GM21576 (cell line): Measurements from ENCODE around the gene C3orf20.

ENCODE experiments used
- ATAC-seq: cut with Tn5 transposase; IDR thresholded peaks from one replicate; pipeline ENCODE4 v1.9.1; 2021; ENCODE audit warnings: mild to moderate bottlenecking, moderate library complexity; ENCODE audit not compliant: unreplicated experiment

Gene C3orf20

DNA sequence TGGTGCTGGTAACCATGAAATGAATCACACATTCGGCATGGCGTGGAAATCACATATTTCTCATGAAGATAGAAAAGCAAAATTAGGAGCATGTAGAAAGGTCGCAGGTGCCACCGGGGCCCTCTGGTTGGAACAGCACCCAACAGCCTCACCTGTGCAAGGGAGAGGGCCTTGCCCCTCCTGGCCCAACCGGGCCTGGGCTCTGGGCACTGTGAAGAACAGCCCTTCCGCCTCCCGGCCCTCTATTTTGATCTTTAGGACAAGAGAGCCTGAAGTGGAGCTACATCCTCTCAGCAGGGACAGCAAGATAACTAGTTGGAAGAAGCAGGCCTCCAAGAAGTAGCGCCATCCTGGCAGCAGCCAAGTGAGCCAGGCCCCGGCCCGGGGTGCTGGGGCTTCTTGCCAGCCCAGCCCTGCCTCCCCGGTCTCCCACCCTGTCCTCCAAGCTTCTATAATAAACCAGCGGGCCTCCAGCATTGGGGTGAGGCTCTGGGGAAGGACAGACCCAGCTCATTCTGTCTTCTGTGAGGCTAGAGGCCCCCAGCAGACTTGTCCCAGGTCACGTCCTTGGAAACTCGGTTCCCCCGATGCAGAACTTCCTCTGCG is 97.7 kb downstream of the C3orf20 start:
- no peak for ATAC-seq

DNA sequence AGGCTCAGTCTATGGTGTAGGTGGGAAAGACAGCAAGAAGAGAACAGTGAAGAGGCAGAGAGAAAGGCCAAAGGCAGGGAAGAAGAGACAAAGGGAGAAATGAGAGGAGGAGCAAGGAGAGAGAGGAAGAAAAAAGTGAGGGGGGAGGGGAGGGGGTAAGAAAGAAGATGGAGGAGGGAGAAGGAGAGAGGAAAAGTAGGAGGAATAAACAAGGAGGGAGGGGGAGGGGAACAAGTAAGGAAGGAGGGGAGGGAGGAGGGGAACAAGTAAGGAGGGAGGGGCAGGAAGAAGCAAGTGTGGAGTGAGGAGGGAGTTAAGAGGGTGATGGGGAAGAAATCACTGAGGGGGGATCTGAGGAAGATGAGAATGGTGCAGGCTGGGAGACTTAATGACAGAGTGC is 98.3 kb downstream of the C3orf20 start:
- ATAC-seq, result no peak

DNA sequence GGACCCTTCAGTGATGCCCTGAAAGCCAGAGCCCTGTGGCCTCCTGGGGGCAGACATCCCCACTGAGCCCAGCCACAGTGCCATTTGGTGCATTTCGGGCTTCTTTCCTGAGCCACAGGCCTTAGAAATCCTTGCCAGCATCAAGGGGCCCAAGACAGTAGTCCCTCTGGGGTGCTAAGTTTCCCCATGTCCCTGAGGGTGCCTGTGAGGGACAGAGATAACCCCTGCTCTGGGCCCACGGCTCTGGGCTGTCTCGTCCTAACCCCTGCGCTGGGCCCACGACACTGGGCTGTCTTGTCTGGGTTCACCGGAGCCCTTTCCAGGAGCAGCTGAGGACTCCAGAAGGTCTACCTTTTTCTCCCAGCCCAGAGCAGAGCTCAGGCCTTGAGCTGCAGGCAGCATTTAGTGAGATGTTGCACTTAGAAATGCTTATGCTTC is 98.8 kb downstream of the C3orf20 start:
- ATAC-seq, result no peak

DNA sequence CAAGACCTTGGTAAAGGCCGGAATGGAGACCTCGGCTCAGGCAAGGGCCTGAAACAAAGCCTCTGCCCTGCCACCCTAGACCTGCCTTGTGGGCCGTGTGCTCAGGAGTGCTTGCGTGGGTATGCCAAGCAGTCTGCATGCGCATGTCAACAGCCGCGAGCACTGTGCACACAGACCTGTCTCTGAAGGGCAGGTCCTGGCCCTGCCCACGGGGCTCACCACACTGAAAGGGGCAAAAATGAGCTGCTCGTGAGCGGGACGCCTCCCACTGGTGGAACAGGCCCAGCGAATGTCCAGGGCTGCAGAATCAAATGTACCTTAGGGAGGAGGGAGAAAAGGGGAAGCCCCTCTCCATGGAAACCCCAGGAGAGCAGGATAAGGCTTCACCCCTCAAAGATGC is 99.5 kb downstream of the C3orf20 start:
- no peak for ATAC-seq

DNA sequence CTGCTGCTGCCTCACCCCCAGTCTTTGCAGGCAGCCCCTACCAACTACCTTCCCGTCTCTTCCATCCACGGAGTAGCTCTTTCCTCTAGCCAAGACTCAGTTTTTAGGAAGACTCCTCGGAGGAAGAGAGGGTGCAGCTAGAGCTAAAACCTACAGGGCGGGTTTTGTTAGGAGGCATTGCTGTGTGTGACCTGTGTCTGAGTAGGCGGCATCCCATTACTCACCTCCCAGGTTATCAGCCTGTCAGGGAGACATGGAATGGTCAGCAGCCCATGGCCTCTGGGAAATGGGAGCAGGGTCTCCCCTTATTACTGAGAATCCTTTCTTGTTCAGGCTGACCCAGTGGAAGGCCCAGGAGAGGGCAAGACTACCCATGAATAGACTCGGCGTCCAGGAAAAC is 100.1 kb downstream of the C3orf20 start:
- no peak for ATAC-seq

DNA sequence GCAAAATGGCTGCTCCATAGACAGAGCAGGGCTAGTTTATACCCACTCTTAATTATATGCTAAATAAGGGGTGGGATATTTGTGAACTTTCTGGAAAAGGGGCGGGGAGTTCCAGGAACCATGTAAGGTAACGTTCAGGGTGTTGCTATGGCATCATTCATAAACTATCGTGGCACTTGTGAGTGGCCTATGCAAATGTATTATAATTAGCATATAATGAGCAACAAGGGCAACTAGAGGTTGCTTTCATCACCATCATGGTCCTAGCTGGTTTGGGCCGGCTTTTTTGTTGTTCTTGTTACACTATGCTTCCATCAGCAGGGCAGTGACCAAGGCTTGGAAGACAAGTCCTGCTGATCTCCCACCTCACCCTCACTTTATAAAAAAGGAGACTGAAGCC is 100.6 kb downstream of the C3orf20 start:
- no peak for ATAC-seq

DNA sequence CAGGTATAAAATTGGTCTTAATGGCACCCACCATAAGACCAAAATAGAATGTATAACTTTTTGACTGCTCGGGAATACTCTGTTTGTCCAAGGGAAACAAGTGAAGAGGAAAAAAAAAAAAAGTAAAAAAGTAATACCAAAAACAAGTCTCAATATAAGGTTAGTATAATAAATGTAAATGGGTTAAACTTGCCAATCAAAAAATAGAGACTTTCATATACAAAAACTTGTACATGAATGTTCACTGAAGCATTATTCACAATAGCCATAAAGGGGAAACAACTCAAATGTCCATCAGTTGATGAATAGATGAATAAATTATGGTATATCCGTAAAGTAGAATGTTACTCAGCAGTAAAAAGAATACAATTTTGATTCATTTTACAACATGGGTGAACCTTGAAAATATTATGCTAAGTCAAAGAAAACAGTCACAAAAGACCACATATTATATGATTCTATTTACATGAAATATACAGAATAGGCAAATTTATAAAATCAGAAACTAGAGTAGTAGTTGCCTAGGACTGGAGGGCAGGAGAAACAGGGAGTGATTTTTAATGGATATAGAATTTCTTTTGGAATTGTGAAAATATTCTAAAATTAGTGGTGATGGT is 104.2 kb downstream of the C3orf20 start:
- no peak for ATAC-seq

DNA sequence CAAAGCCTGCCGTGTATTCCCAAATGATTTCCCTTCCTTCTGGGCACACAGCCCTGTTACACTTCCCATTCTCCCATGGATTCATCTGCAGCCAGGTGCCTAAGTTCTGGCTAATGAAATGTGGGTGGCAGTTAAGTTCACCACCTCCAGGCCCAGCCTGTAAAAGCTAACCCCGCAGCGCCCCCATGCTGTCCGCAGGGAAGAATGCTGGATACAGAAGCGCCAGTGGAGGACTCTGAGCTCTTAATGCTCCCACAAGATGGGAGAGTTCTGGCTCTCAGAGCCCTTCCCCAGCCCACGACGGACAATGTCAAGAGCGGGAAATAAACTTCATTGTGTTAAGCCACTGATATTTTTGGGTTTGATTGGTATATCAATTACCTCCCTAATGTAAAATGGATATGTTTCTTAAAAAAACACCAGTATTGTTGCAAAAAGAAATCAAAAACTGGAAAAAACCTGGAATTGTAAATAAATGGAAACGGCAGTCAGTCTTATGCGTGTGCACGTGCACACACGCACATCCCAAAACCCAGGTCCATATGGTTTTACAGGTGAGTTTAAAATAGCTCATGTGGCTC is 106.1 kb downstream of the C3orf20 start:
- ATAC-seq, result peak; percentile 90

DNA sequence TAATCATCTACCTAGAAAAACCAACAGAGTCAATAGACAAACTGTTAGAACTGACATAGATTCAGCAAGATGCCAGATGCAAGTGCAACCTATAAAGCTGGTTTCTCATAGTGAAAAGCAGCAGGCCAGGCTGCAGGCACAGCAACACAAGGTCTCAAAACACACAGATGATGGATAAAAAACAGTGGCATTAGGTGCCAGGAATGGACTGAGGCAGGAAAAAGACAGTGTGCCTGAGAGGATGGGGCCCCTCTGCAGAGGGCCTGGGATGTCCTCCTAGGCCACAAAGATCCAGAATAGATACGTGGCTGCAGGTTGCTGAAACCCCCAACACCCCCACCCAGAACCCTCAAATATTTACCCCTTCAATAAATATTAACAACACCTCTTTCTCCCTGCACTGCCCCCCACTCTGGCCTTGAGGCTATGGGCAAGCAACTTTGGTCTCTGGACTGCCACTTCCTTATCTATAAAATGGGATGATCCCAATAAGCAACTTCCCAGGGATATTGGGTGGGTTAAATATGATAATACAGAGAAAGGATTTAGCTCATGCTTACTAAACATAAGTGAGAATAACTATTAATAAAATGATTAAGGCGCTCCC is 108.6 kb downstream of the C3orf20 start:
- no peak for ATAC-seq

DNA sequence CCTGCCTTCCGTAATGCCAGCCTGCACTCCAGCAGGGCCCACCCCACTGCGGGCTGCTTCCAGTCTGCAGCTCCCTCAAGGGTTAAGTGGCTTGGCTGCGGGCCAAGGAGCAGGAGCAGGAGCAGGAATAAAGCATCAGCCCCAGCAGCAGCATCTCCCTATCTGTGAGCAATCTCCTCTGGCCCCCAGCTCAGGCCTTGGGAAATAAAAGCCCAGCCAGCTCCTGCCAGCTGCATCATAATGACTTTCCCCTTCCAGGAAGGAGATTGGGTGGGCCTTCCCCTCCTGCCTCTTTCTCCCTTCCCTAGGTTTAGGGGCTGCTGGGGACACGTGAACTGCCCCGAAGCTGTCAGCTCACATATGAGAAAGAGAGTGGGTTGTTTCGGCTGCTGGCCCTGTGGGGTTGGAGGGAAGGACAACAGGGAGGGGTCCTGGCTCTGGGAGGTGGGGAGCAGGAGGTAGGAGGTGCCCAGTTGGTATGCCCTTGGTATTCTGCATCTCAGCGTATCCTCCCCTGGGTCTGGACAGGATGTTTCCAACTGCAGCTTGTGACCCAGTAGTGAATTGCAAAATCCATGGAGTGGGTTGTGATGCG is 109.2 kb downstream of the C3orf20 start:
- no peak for ATAC-seq

DNA sequence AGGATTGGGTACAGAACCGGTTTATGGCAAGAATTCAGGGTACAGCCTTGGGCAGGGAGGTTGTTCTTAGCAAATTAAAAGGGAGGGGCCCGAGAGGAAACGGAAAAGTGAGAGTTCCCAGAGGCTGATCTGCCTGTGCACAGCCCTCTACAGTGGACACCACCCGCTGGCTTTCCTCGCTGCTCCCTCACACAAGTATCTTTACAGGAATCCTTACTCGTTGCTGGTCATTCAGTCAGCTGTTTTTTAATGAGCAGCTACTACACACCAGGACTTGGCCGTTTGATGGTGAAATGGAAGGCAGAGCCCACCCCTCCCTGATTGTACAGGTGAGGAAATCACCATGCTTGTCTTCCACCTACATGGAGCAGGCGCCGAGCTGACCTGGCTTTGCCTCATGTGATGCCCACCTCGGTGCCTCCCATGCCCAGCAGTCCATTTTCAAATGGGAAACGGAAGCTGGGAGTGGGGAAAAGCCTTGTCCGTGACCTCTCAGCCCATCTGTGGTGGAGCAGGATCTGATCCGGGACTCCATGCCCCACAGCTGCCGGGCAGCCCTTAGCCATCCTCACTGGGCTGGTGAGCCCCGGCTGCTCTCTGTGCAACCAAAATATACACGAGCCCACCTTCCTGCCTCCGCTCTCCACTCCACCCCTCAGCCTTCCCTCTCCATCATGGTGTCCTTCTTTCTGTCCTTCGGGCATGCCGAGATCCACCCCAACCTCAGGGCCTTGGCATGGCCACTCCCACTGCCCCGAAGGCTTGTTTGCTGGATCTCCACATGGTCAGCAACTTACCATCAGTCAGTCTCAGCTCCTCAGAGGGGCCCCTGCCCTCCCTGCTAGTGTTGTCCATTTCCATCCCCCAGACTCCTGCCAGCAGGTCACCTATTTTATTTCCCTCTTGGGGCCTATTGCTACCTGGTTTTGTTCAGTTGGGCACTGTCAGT is 110.5 kb downstream of the C3orf20 start:
- ATAC-seq, result no peak

DNA sequence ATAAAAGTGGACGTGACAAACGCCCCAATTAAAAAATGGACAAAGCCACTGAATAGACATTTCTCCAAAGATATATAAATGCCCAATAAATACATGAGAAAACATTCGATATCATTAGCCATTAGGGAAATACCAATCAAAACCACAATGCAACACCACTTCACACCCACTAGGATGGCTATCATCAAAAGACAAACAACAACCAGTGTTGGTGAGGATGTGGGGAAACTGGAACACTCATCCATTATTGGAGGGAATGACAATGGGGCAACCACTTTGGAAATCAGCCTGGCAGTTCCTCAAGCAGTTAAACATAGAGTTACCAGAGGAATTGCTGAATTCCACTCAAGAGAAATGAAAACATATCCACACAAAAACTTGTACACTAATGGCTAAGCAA is 111.4 kb downstream of the C3orf20 start:
- no peak for ATAC-seq

DNA sequence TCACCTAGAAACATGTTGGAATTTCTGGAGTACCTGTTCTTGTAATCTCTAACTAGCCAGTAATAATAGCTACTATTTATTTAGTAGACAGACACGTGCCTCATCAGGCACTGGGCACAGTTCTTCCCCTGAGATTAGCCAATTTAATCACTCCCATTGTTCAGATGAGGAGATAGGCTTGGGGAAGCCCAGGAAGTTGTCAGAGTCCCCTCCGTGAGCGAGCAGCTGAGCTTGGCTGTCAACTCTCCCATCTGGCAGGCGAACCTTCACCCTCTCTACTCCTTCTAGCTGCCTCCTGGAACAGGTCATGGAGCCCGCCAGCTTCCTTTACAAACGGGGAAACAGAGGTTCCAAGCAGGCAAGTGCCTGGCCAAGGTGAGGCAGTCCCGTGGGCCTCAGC is 112.7 kb downstream of the C3orf20 start:
- ATAC-seq, result no peak

DNA sequence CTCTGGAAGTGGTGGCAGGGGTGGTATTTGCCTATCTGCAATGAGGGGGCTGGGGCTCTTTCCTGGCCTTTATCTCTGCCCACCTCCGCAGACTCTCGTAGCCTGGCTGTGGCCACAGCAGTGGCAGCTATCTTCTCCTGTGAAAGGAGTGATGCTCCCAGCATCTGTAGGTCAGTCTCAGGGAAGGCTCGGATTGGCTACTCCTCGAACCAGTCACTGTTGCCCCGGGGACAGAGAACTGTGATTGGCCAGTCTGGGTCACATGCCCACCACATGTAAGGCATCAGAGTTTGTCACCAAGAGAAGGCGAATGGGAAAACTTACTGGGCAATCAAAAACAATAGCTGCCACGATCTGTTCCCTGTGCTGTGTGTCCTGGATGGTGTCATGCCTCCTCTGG is 113.7 kb downstream of the C3orf20 start:
- ATAC-seq, result no peak

DNA sequence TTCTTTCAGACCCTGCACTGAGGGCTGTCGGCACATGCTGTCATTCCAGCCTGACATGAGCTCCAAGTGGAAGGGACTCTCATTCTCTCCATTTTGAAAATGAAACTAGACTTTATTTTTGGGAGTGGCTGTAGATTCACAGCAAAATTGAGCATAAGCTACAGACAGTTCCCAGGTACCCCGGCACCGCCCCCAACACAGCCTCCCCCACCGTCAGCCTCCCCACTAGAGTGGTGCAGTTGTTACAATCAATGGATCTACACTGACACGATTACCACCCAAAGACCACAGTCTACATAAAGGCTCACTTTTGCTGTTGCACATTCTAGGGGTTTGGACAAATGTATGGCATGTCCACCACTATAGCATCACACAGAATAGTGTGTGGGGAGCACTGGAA is 114.3 kb downstream of the C3orf20 start:
- ATAC-seq, result no peak

DNA sequence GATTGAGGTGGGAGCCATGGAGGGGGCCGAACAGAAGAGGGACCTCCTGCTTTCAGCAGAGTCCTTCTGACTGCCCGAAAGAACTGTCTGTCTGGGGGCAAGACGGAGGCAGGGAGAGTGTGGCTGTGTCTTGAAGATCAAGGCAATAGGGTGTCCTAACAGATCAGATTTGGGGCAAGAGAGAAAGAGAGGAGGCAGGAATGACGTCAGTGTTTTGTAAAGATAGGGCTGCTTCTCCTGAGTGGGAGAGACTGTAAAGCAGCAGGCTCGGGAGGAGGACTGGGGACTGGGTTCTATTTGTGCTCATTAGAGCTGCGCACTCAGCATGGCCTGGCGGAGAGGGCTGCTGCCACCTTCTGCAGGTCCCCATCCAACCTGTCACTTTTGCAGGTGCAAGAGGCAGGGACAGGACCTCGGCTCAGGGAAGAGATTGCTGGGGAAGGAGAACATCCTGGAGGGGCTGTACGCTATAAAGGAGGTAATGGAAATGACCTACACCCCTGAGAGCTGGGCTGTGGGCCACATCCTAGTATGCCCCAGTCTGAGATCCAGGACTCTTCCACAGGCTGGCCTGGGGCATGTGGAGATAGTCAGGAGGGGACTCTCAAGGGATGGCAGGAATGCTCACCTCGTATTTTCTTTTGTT is 114.8 kb downstream of the C3orf20 start:
- ATAC-seq, result no peak

DNA sequence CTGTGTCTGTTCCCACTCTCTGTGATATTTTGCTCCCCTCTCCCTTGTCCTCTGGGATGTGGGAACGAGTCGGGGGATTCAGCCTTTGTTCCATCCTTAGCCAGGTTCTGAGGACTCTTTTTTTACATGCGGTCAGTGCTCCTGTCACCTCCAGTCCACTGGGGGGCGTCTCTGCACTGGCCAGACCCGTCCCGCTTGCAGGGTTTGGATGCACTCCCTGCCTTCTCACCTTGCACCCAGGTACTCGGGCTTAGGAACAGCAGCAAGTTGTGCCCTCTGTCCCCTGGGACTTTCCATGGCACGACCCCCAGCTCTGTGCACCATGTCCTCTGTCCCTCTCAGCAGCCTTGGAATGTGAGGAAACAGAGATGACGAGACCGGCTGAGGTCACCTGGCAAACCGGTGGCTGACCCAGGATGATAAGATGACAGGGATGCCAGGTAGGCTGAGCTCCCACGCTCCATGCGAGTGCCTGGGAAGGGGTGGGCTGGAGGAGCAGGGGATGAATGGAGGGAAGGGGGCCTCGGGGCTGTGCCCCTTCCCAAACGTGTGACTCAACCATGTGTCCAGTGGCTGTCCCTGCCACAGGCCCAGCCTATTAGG is 116.5 kb downstream of the C3orf20 start:
- ATAC-seq, result no peak

DNA sequence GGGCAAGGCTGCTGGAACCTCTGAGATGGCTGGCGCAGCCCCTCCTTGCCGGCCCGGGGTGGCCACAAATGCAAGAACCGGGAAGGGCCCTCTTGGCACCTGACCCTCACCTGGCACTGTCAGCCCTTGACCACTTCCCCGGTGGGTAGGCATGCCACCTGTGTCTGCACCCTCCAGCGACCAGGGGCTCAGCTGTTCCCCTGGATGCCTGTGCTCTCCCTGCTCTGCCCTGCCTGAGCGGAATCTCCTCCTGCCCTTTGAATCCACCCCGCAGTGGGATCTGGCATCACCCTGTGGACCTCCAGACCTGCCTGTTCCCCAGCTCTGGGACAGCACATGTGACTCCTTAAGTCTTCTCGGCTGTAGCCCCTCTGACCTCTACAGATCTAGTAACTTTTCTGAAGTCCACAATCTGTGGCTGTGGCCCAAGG is 117.8 kb downstream of the C3orf20 start:
- no peak for ATAC-seq

DNA sequence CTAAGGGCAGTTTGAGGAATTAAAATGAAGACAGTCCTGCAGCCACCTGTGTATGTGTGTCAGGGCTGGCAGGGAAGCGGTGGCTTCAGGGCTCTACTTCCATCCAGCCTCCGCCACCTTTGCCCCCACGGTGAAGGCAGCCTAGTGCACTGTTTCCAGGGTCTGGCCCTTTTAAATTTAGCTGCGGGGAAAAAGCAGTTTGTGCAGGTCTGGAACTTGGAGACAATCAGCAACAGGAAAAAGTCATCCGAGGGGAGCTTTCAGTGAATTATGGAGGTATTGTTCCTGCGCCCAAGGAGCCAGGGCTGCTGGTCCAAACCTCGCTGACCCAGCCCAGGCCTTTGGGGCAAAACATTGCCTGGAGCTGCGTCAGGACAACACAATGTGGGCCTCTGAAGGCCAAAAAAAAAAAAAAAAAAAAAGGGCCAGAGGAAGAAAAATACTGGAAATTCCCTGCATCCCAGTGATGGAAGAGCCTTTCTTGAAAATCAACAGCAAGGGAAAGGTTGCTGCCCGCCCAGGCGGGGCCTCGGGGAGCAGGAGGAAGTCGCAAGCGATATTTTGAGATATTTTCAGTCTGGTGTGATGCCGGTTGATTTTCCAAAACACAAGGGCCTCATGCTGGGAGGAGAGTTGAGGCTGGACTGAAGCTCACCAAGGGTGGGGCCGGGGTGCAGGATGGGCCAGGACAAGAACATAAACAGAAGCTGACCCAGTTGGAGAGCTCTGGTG is 118.4 kb downstream of the C3orf20 start:
- ATAC-seq, result no peak
